Islet precursor cell (in vitro differentiated cells): ENCODE data around the gene PDZRN4.
A peak's percentile ranks its signal among the peaks of the same experiment; 100 is the strongest.
"Not testable (repeated sequence)": the region's sequence is repeated elsewhere in the genome, so short reads cannot be mapped to it uniquely, and the experiment has no call there.

ENCODE experiments used
- DNase-seq: peaks from one replicate; pipeline ENCODE4 v3.0.0-alpha.2; 2018

PDZRN4 gene

GRCh38 chr12:41514907-41515306, 326.8 kb downstream of the PDZRN4 start:
- no peak for DNase-seq

GRCh38 chr12:41515953-41516352, 327.8 kb downstream of the PDZRN4 start:
- DNase-seq, result peak; percentile 72

GRCh38 chr12:41520869-41521268, 332.7 kb downstream of the PDZRN4 start:
- DNase-seq, result no peak

GRCh38 chr12:41521872-41522379, 333.8 kb downstream of the PDZRN4 start:
- DNase-seq, result no peak

- DNase-seq, result no peak
These were observed 338.9 kb downstream of the PDZRN4 start for GRCh38 chr12:41527062-41527461.

GRCh38 chr12:41527534-41528116, 339.5 kb downstream of the PDZRN4 start:
- no peak for DNase-seq

GRCh38 chr12:41528874-41529273, 340.8 kb downstream of the PDZRN4 start:
- no peak for DNase-seq

- DNase-seq, result no peak
These were observed 342.3 kb downstream of the PDZRN4 start for GRCh38 chr12:41530441-41530840.

GRCh38 chr12:41531147-41531829, 343.2 kb downstream of the PDZRN4 start:
- DNase-seq, result no peak

GRCh38 chr12:41532072-41532471, 344.0 kb downstream of the PDZRN4 start:
- no peak for DNase-seq

- no peak for DNase-seq
These were observed 348.8 kb downstream of the PDZRN4 start for GRCh38 chr12:41536813-41537490.

GRCh38 chr12:41537522-41537921, 349.4 kb downstream of the PDZRN4 start:
- DNase-seq, result no peak

- no peak for DNase-seq
These were observed 357.6 kb downstream of the PDZRN4 start for GRCh38 chr12:41545761-41546160.

- not testable (repeated sequence) for DNase-seq
These were observed 359.0 kb downstream of the PDZRN4 start for GRCh38 chr12:41547071-41547470.

GRCh38 chr12:41548926-41549325, 360.8 kb downstream of the PDZRN4 start:
- DNase-seq, result no peak

- no peak for DNase-seq
These were observed 364.5 kb downstream of the PDZRN4 start for GRCh38 chr12:41552588-41552987.

GRCh38 chr12:41556176-41556575, 368.1 kb downstream of the PDZRN4 start:
- no peak for DNase-seq

GRCh38 chr12:41557344-41557743, 369.2 kb downstream of the PDZRN4 start:
- DNase-seq, result no peak

GRCh38 chr12:41558671-41559070, 370.6 kb downstream of the PDZRN4 start:
- no peak for DNase-seq

- no peak for DNase-seq
These were observed 374.9 kb downstream of the PDZRN4 start for GRCh38 chr12:41563051-41563450.

- DNase-seq, result no peak
These were observed 376.7 kb downstream of the PDZRN4 start for GRCh38 chr12:41564816-41565215.

- DNase-seq, result no peak
These were observed 378.6 kb downstream of the PDZRN4 start for GRCh38 chr12:41566703-41567102.

GRCh38 chr12:41573445-41573844, 385.3 kb downstream of the PDZRN4 start:
- no peak for DNase-seq

- DNase-seq, result no peak
These were observed 388.8 kb downstream of the PDZRN4 start for GRCh38 chr12:41576925-41577324.
